Testis (tissue), 2 donors: Measurements from ENCODE around the gene WFS1.

Source experiments
- CTCF ChIP-seq, 3 experiments: fragments of 450-650 bp in 2 of 3; fragments of 200-600 bp in 1 of 3; sonication (generic) in 1 of 3; IDR thresholded peaks; one replicate each; pipeline ENCODE4 v1.5.1; 2016 to 2019; ENCODE audit warnings: antibody characterized with exemption in 3 of 3, mild to moderate bottlenecking in 2 of 3, moderate library complexity in 1 of 3
- POLR2A ChIP-seq: fragments of 450-650 bp; IDR thresholded peaks from one replicate; pipeline ENCODE4 v1.6.1; 2017; ENCODE audit warnings: antibody characterized with exemption, mild to moderate bottlenecking, moderate library complexity

DNA sequence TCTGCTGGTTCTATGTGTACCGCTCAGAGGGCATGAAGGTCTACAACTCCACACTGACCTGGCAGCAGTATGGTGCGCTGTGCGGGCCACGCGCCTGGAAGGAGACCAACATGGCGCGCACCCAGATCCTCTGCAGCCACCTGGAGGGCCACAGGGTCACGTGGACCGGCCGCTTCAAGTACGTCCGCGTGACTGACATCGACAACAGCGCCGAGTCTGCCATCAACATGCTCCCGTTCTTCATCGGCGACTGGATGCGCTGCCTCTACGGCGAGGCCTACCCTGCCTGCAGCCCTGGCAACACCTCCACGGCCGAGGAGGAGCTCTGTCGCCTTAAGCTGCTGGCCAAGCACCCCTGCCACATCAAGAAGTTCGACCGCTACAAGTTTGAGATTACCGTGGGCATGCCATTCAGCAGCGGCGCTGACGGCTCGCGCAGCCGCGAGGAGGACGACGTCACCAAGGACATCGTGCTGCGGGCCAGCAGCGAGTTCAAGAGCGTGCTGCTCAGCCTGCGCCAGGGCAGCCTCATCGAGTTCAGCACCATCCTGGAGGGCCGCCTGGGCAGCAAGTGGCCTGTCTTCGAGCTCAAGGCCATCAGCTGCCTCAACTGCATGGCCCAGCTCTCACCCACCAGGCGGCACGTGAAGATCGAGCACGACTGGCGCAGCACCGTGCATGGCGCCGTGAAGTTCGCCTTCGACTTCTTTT, 32.2 kb downstream of the WFS1 start:
- no peak for TF ChIP-seq CTCF (IDR thresholded peaks at IDR 0.05)
- TF ChIP-seq POLR2A: no peak
